ENCODE measurements around the gene COPS3. TPM values are rescaled to one million over a fixed set of nuclear protein-coding genes. Genes with fewer than 3 reads are reported as not detected.

The COPS3 gene
- total and polyA plus RNA-seq, 4 donors: 24.6 to 77.3 (median 30.2) TPM

GRCh38 chr17:17324616-17325015 is 43.6 kb upstream of the COPS3 start:
- WGBS: 97% methylated on average over 8 of the region's 8 CpGs
- no peak for TF ChIP-seq ATF3 (IDR thresholded peaks at IDR 0.05)
- no peak for TF ChIP-seq FOXA1 (IDR thresholded peaks at IDR 0.05)
- no peak for TF ChIP-seq FOXA2 (IDR thresholded peaks at IDR 0.05)
- TF ChIP-seq TAF1 (conservative IDR thresholded peaks at IDR 0.05): no peak
- TF ChIP-seq HNF4A (conservative IDR thresholded peaks at IDR 0.05): no peak
- no peak for TF ChIP-seq RAD21 (IDR thresholded peaks at IDR 0.05)
- TF ChIP-seq YY1 (IDR thresholded peaks at IDR 0.05): no peak
- TF ChIP-seq GABPA (IDR thresholded peaks at IDR 0.05 in 1 of 2, conservative IDR thresholded peaks at IDR 0.05 in 1 of 2): no peak
- no peak for TF ChIP-seq JUND (IDR thresholded peaks at IDR 0.05)
- no peak for TF ChIP-seq SP1 (IDR thresholded peaks at IDR 0.05)
- no peak for TF ChIP-seq NR2F2 (IDR thresholded peaks at IDR 0.05)
- TF ChIP-seq, protein P1, sequence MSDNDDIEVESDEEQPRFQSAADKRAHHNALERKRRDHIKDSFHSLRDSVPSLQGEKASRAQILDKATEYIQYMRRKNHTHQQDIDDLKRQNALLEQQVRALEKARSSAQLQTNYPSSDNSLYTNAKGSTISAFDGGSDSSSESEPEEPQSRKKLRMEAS (IDR thresholded peaks at IDR 0.05): no peak
- no peak for TF ChIP-seq REST (IDR thresholded peaks at IDR 0.05)
- TF ChIP-seq HNF4G (IDR thresholded peaks at IDR 0.05): no peak
- no peak for TF ChIP-seq EGR1 (IDR thresholded peaks at IDR 0.05; ENCODE audit: low read depth in 2 of 2)
- TF ChIP-seq RXRA (IDR thresholded peaks at IDR 0.05): no peak
- TF ChIP-seq, protein P2, sequence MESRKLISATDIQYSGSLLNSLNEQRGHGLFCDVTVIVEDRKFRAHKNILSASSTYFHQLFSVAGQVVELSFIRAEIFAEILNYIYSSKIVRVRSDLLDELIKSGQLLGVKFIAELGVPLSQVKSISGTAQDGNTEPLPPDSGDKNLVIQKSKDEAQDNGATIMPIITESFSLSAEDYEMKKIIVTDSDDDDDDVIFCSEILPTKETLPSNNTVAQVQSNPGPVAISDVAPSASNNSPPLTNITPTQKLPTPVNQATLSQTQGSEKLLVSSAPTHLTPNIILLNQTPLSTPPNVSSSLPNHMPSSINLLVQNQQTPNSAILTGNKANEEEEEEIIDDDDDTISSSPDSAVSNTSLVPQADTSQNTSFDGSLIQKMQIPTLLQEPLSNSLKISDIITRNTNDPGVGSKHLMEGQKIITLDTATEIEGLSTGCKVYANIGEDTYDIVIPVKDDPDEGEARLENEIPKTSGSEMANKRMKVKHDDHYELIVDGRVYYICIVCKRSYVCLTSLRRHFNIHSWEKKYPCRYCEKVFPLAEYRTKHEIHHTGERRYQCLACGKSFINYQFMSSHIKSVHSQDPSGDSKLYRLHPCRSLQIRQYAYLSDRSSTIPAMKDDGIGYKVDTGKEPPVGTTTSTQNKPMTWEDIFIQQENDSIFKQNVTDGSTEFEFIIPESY (IDR thresholded peaks at IDR 0.05): no peak
- Histone ChIP-seq H3K4me3 (ENCODE audit: low read depth in 1 of 3, low read length in 3 of 3) (no peak overlapping the region), H3K9ac (ENCODE audit: low read depth in 1 of 2, low read length in 2 of 2) (no peak overlapping the region), H3K27ac (ENCODE audit: low read depth in 1 of 2, low read length in 2 of 2) (no peak overlapping the region), H3K36me3 (ENCODE audit: control insufficient read depth in 4 of 4, insufficient read depth in 3 of 4, low read depth in 1 of 4, low read length in 3 of 4) (no peaks in the 10 kb centered on the region), H3K27me3 (ENCODE audit: control insufficient read depth in 4 of 4, insufficient read depth in 4 of 4, low read length in 3 of 4) (no peaks in the 10 kb centered on the region), H3K9me3 (ENCODE audit: control insufficient read depth in 4 of 4, low read length in 3 of 4) (no peaks in the 10 kb centered on the region), H3K4me1 (ENCODE audit: control insufficient read depth in 4 of 4, insufficient read depth in 4 of 4, low read length in 3 of 4) (no peaks in the 10 kb centered on the region)
- DNase-seq (ENCODE audit: low spot score): no peak

DNA sequence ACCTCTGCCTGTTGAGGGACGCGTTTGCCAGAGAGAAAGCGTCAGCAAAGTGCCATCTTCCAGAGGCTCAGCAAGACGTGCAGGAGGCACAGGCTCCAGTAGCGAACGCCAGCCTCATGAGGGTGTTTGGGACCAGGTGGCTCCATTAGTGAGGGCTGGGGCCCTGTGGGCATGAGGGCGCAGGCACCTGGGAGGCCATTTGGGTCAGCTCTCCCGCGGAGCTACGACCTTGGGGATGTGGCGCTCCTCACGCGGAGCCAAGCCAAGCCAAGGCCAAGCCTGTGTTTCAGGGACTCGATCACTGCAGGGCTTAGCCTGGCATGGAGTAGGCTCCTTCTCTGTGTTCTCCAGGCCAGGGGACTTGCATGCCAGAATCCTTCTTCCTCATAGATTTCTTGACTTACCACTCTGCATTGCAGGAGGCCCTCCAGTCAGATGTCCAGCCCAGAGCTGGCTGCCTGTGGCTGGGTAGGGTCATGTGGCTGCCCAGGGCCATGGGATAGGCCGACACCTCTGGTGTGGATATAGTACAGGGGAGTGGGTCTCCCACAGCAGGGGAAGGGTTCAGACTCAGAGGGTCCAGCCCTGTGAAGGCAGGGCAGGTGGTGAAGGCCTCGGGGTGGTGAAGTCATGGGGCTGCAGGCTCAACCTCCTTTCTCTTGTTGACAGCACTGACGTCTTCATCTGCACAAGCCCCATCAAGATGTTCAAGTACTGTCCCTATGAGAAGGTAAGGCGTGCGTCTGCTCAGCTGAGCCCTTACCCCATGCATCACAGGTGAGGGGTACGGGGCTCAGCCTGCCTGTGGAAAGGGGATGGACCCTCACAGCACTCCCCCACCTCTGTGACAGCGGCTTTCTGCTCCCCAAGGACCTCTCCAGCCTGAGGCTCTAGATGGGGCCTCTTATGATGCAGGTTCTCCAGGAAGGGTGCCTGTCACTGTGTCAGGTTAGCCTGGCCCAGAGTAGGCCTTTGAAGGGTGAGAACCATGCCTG is 41.8 kb upstream of the COPS3 start:
- WGBS: 97% methylated on average over 21 of the region's 21 CpGs
- DNase-seq (ENCODE audit: low spot score): no peak
- H3K36me3 ChIP-seq (ENCODE audit: control insufficient read depth in 4 of 4, insufficient read depth in 3 of 4, low read depth in 1 of 4, low read length in 3 of 4): no peaks in the 10 kb centered on the region
- TF ChIP-seq, protein P2 (IDR thresholded peaks at IDR 0.05): no peak
- TF ChIP-seq RAD21 (IDR thresholded peaks at IDR 0.05): no peak
- TF ChIP-seq GABPA (IDR thresholded peaks at IDR 0.05 in 1 of 2, conservative IDR thresholded peaks at IDR 0.05 in 1 of 2): no peak
- no peak for TF ChIP-seq FOXA2 (IDR thresholded peaks at IDR 0.05)
- TF ChIP-seq HNF4A (conservative IDR thresholded peaks at IDR 0.05): no peak
- no peak for TF ChIP-seq REST (IDR thresholded peaks at IDR 0.05)
- TF ChIP-seq JUND (IDR thresholded peaks at IDR 0.05): no peak

More for the DNA sequence above, 41.8 kb upstream of the COPS3 start:
- no peak overlapping the region for H3K9ac ChIP-seq (ENCODE audit: low read depth in 1 of 2, low read length in 2 of 2)
- H3K27me3 ChIP-seq (ENCODE audit: control insufficient read depth in 4 of 4, insufficient read depth in 4 of 4, low read length in 3 of 4): no peaks in the 10 kb centered on the region
- H3K9me3 ChIP-seq (ENCODE audit: control insufficient read depth in 4 of 4, low read length in 3 of 4): no peaks in the 10 kb centered on the region
- H3K4me3 ChIP-seq (ENCODE audit: low read depth in 1 of 3, low read length in 3 of 3): no peak overlapping the region
- H3K27ac ChIP-seq (ENCODE audit: low read depth in 1 of 2, low read length in 2 of 2): no peak overlapping the region
- no peaks in the 10 kb centered on the region for H3K4me1 ChIP-seq (ENCODE audit: control insufficient read depth in 4 of 4, insufficient read depth in 4 of 4, low read length in 3 of 4)

Data from liver (tissue), 9 donors.